ENCODE data around the gene MCTP1. TPM values are rescaled to one million over a fixed set of nuclear protein-coding genes. Genes with fewer than 3 reads are reported as not detected.
"Not testable (repeated sequence)": the region's sequence is repeated elsewhere in the genome, so short reads cannot be mapped to it uniquely, and the experiment has no call there.

The MCTP1 gene
- total RNA-seq, 8 experiments from 2014 or later, result 1.3 to 8.3 (median 5.7) TPM

DNA sequence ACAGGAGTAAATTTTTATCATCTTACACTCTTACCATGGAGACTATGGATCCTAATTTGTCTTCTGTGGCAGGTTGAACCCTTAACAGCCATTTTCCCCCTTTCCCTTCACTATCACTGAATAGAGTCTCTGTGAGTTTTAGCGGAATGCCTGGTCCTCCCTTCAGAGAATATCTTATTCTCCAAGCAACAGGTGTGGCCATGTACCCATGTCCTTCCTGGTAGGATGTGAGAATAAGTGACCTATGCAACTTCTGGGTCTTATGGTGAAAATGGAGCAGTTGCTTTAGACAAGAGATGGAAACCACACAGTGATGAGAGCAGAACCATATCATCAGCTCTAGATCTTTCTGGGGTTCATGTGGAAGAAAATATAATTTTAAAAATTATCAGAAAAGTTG is 312.6 kb downstream of the MCTP1 start:
- no peaks in the 10 kb centered on the region for H3K4me1 ChIP-seq (replicated peaks in 1 of 2)
- in situ Hi-C loops (cut with MboI; ENCODE audit: low pct_unique_long_range_greater_than_20kb in 2 of 9, low sequenced_read_pairs in 9 of 9, unreplicated experiment in 9 of 9), result loop anchor here in 3 of 9 experiments (25.0 kb wide), 1 partner anchor 290 kb away; no protein-coding TSS in a partner anchor
- 50 to 100% (median 100%) methylated on average over 1 of the region's 1 CpG; no CpG with 5 or more reads in 6 of the 10 experiments for WGBS, 10 experiments
- H3K27ac ChIP-seq, result no peak overlapping the region
- no peak overlapping the region for H3K4me3 ChIP-seq
- no peak for ATAC-seq (replicated peaks in 6 of 8)

DNA sequence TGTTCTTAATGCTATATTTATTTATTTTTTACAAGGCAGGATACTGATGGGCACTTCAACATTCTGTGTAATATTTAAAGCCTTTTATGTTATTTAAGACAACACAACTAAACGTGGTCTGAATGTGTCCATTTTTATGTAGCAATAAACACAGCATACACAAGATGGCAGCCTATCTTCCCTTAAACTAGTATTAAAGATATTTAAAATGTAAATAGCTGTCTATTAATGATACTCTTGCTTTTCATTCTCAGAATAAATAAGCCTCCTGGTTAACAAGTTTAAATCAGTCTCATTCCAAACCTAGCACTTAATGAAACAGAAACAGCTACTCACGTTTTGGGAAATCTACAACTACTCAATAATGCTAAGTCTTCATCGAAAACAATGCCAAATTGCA is 315.7 kb downstream of the MCTP1 start:
- peaks cover 0 to 4% of the 10 kb centered on the region in 2 donors for H3K4me1 ChIP-seq (replicated peaks in 1 of 2)
- H3K27ac ChIP-seq, result no peak overlapping the region
- WGBS, 10 experiments, result 3 to 50% (median 40%) methylated on average over 1 to 3 of the region's 3 CpGs; no CpG with 5 or more reads in 3 of the 10 experiments
- no peak overlapping the region for H3K4me3 ChIP-seq
- peak in 2 of 8 experiments; percentile 40 to 58 for ATAC-seq (replicated peaks in 6 of 8)
- in situ Hi-C loops (cut with MboI; ENCODE audit: low pct_unique_long_range_greater_than_20kb in 2 of 9, low sequenced_read_pairs in 9 of 9, unreplicated experiment in 9 of 9), result loop anchor here in 4 of 9 experiments (10.0 to 25.0 kb wide), 2 partner anchors 266 to 293 kb away; no protein-coding TSS in a partner anchor

DNA sequence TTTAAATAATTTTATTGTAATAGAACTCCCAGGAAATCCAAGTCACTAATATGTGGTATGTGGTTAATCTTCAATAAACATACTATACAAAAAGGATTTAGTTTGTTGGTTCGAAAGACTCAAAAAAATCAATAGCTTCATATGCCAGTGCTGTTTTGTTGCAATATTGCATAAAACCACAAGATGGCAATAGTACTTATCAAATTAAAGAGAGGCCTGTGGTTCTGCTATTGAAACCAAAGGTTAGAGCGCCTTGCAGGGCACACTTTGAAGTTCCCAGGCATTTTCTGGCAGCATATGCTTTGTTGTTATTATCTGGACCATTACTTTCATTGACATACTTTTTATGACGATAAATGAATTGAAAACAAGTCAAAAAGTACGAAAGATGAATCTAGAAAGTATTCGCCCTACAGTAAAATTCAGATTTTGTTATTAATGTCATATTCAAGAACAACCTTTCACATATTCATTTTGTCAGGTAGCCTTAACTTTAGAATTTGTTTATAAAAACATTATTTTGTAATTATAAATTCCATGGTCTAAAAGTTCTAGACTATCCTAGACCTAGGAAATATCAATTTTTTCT is 316.3 kb downstream of the MCTP1 start:
- ATAC-seq (replicated peaks in 6 of 8), result peak; percentile 40 to 82 (median 63)
- 17 to 45% (median 30%) methylated on average over 4 to 5 of the region's 5 CpGs for WGBS, 10 experiments
- no peak overlapping the region for H3K4me3 ChIP-seq
- H3K4me1 ChIP-seq (replicated peaks in 1 of 2), result peaks cover 0 to 9% of the 10 kb centered on the region in 2 donors
- H3K27ac ChIP-seq, result no peak overlapping the region
- in situ Hi-C loops (cut with MboI; ENCODE audit: low pct_unique_long_range_greater_than_20kb in 2 of 9, low sequenced_read_pairs in 9 of 9, unreplicated experiment in 9 of 9), result loop anchor here in 4 of 9 experiments (10.0 to 25.0 kb wide), 2 partner anchors 266 to 294 kb away; no protein-coding TSS in a partner anchor

DNA sequence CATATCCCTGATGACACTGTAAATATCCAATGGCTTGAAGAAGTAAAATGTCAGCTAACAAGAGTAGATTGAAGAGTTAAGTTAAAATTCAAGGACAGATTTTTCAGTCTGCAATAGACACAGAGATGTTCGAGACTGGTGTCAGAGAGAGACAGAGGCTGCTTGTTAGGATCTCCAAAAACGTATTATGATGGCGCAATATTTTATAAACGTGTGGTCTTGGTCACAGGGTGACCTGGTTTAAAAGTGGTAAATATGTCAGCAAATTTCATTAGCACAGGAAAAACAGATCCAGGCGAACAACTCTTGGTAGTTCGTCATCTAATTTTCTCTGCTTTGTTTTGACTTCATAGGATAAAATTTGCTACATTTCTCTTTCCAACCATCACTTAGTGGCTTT is 317.4 kb downstream of the MCTP1 start:
- in situ Hi-C loops (cut with MboI; ENCODE audit: low pct_unique_long_range_greater_than_20kb in 2 of 9, low sequenced_read_pairs in 9 of 9, unreplicated experiment in 9 of 9), result loop anchor here in 4 of 9 experiments (10.0 to 25.0 kb wide), 2 partner anchors 267 to 295 kb away; no protein-coding TSS in a partner anchor
- 46 to 95% (median 79%) methylated on average over 2 to 6 of the region's 6 CpGs for WGBS, 10 experiments
- H3K4me1 ChIP-seq (replicated peaks in 1 of 2), result peaks cover 0 to 9% of the 10 kb centered on the region in 2 donors
- no peak overlapping the region for H3K27ac ChIP-seq
- no peak for ATAC-seq (replicated peaks in 6 of 8)
- H3K4me3 ChIP-seq, result no peak overlapping the region

DNA sequence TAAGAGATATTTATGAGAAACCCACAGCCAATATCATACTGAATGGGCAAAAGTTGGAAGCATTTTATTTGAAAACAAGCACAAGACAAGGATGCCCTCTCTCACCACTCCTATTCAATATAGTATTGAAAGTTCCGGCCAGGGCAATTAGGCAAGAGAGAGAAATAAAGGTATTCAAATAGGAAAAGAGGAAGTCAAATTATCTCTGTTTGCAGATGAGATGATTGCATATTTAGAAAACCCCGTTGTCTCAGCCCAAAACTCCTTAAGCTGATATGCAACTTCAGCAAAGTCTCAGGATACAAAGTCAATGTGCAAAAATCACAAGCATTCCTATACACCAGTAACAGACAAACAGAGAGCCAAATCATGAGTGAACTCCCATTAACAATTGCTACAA is 325.6 kb downstream of the MCTP1 start:
- not testable (repeated sequence) for ATAC-seq (replicated peaks in 6 of 8); H3K4me1 ChIP-seq (replicated peaks in 1 of 2); H3K4me3 ChIP-seq; H3K27ac ChIP-seq
- 0 to 88% (median 50%) methylated on average over 1 to 2 of the region's 2 CpGs; no CpG with 5 or more reads in 1 of the 10 experiments for WGBS, 10 experiments
- in situ Hi-C loops (cut with MboI; ENCODE audit: low pct_unique_long_range_greater_than_20kb in 2 of 9, low sequenced_read_pairs in 9 of 9, unreplicated experiment in 9 of 9), result loop anchor here in 3 of 9 experiments (25.0 kb wide), 1 partner anchor 303 kb away; no protein-coding TSS in a partner anchor

DNA sequence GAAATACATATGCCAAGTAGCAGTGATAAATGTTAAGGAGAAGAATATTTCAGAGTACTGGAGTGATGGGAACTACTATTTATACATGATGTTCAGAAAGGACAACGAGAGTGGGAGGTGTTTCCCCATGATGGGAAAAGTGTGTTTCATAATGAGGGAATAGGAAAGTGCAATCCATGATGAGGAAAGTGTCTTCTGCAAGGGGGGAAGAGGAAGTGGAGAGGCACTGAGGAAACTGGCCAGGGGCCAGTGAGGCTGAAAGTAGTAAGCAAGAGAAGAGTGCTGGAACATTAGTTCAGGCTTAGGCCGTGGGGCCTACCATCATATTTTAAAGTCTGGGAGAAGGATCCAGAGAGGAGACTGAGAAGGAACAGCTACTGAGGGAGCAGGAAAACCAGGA is 339.2 kb downstream of the MCTP1 start:
- Histone ChIP-seq H3K27ac (no peak overlapping the region), H3K4me1 (replicated peaks in 1 of 2) (peaks cover 0 to 12% of the 10 kb centered on the region in 2 donors), H3K4me3 (no peak overlapping the region)
- 0 to 77% (median 47%) methylated on average over 1 to 2 of the region's 2 CpGs; no CpG with 5 or more reads in 2 of the 10 experiments for WGBS, 10 experiments
- no peak for ATAC-seq (replicated peaks in 6 of 8)
- in situ Hi-C loops (cut with MboI; ENCODE audit: low pct_unique_long_range_greater_than_20kb in 2 of 9, low sequenced_read_pairs in 9 of 9, unreplicated experiment in 9 of 9), result no loop called here

DNA sequence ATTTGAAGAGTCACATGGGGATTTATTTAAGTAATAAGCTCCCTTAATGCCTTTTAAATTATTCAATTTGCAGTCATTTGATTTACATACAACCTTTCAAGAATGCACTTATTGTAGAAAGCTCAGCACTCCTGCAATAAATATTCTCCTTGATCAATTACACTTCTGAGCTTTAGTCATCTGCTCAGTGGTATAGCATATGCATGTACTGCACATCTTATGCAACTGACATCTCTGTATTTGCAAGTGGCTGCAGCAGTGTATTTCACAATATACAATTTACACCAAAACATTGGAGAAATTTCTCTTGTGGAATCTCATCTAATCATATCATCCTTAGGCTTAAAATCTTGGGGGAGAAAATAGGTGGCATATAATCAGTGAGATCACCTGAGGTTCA is 340.7 kb downstream of the MCTP1 start:
- H3K27ac ChIP-seq, result no peak overlapping the region
- no peak overlapping the region for H3K4me3 ChIP-seq
- ATAC-seq (replicated peaks in 6 of 8), result peak; percentile 47 to 90 (median 62)
- peaks cover 0 to 12% of the 10 kb centered on the region in 2 donors for H3K4me1 ChIP-seq (replicated peaks in 1 of 2)
- in situ Hi-C loops (cut with MboI; ENCODE audit: low pct_unique_long_range_greater_than_20kb in 2 of 9, low sequenced_read_pairs in 9 of 9, unreplicated experiment in 9 of 9), result no loop called here

DNA sequence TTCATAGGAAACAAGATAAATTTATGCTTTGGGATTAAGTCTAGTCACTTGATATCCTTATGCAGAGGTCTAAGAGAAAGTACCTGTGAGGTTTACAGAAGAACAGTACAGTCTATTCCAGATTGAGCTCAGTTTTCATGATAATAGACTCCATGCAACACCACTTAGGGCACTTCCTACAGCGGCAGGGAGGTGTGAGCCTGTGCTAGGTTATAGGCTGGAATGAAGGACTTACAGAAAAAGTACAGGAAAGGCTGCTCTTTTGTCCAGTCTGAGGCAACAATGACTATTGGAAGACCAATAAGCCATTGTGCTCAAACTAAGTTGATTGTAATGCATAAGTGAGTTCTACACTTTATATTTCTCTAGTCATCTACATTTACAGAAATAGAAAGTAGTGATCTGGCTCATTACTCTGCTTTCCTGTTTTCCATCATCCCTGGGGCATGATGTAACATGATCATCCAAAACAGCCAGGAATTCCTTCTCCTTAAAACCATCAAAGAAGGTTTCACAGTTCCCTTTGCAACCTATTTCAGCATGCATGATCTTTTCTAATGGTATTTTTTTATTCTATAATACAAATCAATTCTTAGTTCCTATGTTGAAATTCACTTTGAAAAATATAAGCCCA is 343.7 kb downstream of the MCTP1 start:
- in situ Hi-C loops (cut with MboI; ENCODE audit: low pct_unique_long_range_greater_than_20kb in 2 of 9, low sequenced_read_pairs in 9 of 9, unreplicated experiment in 9 of 9), result no loop called here
- peak in 1 of 8 experiments; percentile 21 for ATAC-seq (replicated peaks in 6 of 8)

DNA sequence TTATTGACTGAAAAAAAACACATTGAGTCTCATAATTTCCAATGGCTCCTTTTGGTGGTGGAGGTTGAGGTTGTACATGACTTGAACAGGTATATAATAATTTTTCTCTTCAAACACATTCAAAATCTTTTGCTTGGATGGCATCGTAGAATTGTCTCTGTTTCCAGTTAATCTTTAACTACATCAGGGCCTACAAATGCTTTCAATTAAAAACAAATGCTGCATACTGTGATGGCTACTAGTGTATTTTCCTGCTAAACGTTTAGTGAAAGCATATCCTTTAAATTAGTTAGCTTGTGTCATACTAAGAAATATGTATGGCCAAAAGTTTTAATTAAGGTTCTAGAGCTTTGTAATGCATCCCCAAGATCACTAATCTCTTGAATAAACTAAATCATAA is 352.6 kb downstream of the MCTP1 start:
- no peak for ATAC-seq (replicated peaks in 6 of 8)
- in situ Hi-C loops (cut with MboI; ENCODE audit: low pct_unique_long_range_greater_than_20kb in 2 of 9, low sequenced_read_pairs in 9 of 9, unreplicated experiment in 9 of 9), result no loop called here
- H3K4me1 ChIP-seq (replicated peaks in 1 of 2), result no peaks in the 10 kb centered on the region
- no peak overlapping the region for H3K4me3 ChIP-seq
- no peak overlapping the region for H3K27ac ChIP-seq
- WGBS, 10 experiments, result 0 to 41% (median 10%) methylated on average over 1 to 2 of the region's 2 CpGs

More for the DNA sequence above, 343.7 kb downstream of the MCTP1 start:
- no peak overlapping the region for H3K4me3 ChIP-seq
- H3K4me1 ChIP-seq (replicated peaks in 1 of 2), result peaks cover 0 to 12% of the 10 kb centered on the region in 2 donors
- H3K27ac ChIP-seq, result no peak overlapping the region
- 0 to 71% (median 17%) methylated on average over 1 of the region's 1 CpG; no CpG with 5 or more reads in 1 of the 10 experiments for WGBS, 10 experiments

DNA sequence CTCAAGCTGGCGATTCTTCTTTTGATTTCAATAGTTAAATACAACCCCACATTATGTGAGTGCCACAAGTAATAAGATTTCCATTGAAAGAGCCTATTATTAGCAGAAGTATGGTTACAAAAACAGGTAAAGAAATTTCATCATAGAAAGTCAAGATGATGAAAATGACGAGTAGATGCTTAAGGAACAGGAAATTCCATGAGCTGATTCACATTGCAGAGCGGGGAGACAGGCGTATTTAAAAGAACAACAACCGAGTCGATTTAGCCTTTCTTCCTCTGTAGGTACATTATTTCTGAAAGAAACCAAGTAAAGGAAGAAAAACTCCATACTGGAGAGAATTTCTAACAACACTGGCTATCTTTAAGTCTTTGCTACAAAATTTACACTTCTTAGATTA is 356.0 kb downstream of the MCTP1 start:
- no peak for ATAC-seq (replicated peaks in 6 of 8)
- no peak overlapping the region for H3K27ac ChIP-seq
- WGBS, 10 experiments, result 26 to 93% (median 60%) methylated on average over 1 to 6 of the region's 6 CpGs; no CpG with 5 or more reads in 1 of the 10 experiments
- no peaks in the 10 kb centered on the region for H3K4me1 ChIP-seq (replicated peaks in 1 of 2)
- H3K4me3 ChIP-seq, result no peak overlapping the region
- in situ Hi-C loops (cut with MboI; ENCODE audit: low pct_unique_long_range_greater_than_20kb in 2 of 9, low sequenced_read_pairs in 9 of 9, unreplicated experiment in 9 of 9), result no loop called here

DNA sequence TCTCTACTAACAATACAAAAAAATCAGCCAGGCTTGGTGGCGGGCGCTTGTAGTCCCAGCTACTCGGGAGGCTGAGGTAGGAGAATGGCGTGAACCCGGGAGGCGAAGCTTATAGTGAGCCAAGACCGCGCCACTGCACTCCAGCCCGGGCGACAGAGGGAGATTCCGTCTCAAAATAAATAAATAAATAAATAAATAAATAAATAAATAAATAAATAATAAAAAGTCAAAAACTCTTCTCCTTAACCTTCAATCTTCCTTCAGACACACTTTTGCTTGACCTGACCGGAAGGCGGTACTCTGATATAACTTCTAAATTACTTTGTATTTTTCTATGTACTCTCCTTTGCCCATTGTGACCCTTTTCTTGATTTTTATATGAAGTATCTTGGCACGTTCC is 364.3 kb downstream of the MCTP1 start:
- in situ Hi-C loops (cut with MboI; ENCODE audit: low pct_unique_long_range_greater_than_20kb in 2 of 9, low sequenced_read_pairs in 9 of 9, unreplicated experiment in 9 of 9), result no loop called here
- H3K4me1 ChIP-seq (replicated peaks in 1 of 2), result peaks cover 0 to 5% of the 10 kb centered on the region in 2 donors
- H3K4me3 ChIP-seq, result no peak overlapping the region
- 58 to 100% (median 93%) methylated on average over 1 to 14 of the region's 14 CpGs for WGBS, 10 experiments
- no peak for ATAC-seq (replicated peaks in 6 of 8)
- no peak overlapping the region for H3K27ac ChIP-seq

DNA sequence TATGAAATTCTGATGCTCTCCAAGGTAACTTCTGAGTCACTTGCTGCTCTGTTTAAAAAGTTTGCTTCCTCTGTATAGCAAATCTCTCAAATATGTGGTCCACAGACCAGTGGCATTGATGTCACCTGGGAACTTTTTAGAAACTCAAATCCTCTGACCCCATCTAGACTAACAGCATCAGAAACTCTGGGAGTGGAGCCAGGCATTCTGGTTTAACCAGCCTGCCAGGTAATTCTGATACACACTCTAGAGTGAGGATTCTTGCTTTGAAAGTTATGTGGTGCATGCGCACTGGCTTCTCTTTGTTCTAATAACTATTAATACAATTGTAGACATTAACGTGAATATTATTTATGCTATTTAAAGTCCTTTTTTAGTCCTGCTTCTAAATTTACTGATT is 368.3 kb downstream of the MCTP1 start:
- in situ Hi-C loops (cut with MboI; ENCODE audit: low pct_unique_long_range_greater_than_20kb in 2 of 9, low sequenced_read_pairs in 9 of 9, unreplicated experiment in 9 of 9), result no loop called here
- no peak overlapping the region for H3K4me3 ChIP-seq
- H3K27ac ChIP-seq, result no peak overlapping the region
- peaks cover 0 to 4% of the 10 kb centered on the region in 2 donors for H3K4me1 ChIP-seq (replicated peaks in 1 of 2)
- ATAC-seq (replicated peaks in 6 of 8), result no peak
- WGBS, 10 experiments, result 33 to 100% (median 79%) methylated on average over 2 of the region's 2 CpGs; no CpG with 5 or more reads in 1 of the 10 experiments

DNA sequence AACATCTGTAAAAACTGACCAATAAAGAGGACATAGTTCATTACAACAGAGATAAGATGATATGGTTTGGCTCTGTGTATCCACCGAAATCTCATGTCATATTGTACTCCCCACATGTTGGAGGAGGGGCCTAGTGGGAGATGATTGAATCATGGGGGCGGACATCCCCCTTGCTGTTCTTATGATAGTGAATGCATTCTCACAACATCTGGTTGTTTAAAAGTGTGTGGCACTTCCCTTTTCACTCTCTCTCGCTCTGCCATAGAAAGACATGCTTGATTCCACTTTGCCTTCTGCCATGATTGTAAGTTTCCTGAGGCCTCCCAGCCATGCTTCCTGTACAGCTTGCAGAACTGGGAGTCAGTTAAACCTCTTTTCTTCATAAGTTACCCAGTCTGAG is 373.6 kb downstream of the MCTP1 start:
- no peak overlapping the region for H3K4me3 ChIP-seq
- WGBS, 10 experiments, result 7 to 100% (median 83%) methylated on average over 1 to 2 of the region's 3 CpGs; no CpG with 5 or more reads in 3 of the 10 experiments
- in situ Hi-C loops (cut with MboI; ENCODE audit: low pct_unique_long_range_greater_than_20kb in 2 of 9, low sequenced_read_pairs in 9 of 9, unreplicated experiment in 9 of 9), result no loop called here
- H3K27ac ChIP-seq, result no peak overlapping the region
- ATAC-seq (replicated peaks in 6 of 8), result no peak
- no peaks in the 10 kb centered on the region for H3K4me1 ChIP-seq (replicated peaks in 1 of 2)
